Left lobe of liver (tissue), 2 donors: ENCODE data around the gene FRMD3. TPM values are rescaled to one million over a fixed set of nuclear protein-coding genes. Genes with fewer than 3 reads are reported as not detected.

ENCODE experiments used
- ATAC-seq: fragments of 200-7000 bp; cut with Tn5 transposase; one replicate; pipeline ENCODE4 v1.9.1; 2020; ENCODE audit warnings: mild to moderate bottlenecking, moderate library complexity
- DNase-seq: peaks from one replicate; pipeline ENCODE4 v3.0.0-alpha.2; 2020; ENCODE audit warnings: low spot score
- total RNA-seq: library from RNA; stranded (reverse); gene quantifications from one replicate; pipeline ENCODE4 v1.2.1, GENCODE V29; 2021
- donor health status: DM: no; HTN: no; CAD: no; lungs with moderate emphysema.
- donor health status: DM: no; HTN: yes; CAD: no.

The FRMD3 gene
- total RNA-seq, 1 donor from 2014 or later: 0.53 TPM

GRCh38 chr9:83294816-83295215 is 243.4 kb downstream of the FRMD3 start:
- no peak for DNase-seq
- ATAC-seq: no peak

DNA sequence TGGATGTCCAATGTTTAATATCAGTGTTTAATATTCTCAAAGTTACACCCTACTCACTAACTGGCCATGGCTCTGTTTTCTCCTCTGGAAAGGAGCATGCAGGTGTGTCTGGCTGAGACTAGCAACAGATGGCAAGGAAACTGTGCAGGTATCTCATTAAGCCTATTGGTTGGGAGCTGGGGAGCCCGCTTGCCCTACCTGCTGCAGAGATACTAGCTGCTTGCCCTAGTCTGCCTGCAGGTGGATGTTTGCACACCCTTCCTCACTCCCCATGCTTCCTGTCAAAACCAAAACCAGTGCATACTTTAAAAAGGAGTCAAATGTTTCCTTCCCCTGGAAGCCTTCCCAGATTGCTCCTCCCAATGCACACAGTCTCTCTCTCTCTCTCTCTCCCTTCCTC is 247.0 kb downstream of the FRMD3 start:
- DNase-seq: no peak
- ATAC-seq: no peak

- ATAC-seq (no peak), DNase-seq (no peak)
Observed at GRCh38 chr9:83290692-83291091, 247.5 kb downstream of the FRMD3 start.

- no peak for DNase-seq
- no peak for ATAC-seq
Observed at GRCh38 chr9:83287021-83287420, 251.2 kb downstream of the FRMD3 start.

DNA sequence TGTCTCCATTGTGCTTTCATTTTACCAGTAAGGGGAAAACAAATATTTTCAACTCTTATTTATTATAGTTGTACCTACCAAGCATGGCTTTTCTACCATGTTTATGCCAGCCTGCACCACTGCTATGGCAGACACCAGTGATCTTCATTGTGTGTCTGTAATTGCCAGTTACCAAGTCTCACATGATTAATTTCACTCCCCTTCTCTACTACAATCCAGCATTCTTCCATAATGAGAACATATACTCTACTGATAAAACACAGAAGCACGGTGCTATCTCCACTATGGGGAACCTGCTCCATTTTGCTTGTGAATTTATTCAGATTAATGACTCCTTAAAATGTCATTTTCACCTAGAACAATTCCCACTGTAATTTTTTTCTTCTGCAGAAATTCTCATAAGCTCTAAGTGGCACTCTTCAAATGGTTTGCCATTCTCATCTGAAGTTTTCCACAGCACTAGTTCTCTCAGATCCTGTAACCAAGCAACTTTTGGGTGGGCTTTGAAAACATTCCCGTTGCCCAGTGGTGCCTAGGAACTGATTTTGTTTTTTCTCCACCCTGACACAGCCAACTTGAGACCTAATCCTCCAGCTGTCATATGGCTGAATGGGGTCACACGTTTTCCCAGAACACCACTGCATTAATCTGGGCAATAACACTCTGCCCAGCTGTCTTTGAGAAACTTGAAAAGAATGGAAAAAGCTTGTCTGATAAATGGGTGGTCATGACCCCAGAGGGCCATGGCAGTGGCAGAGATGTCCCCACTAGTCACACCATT is 252.6 kb downstream of the FRMD3 start:
- ATAC-seq: no peak
- DNase-seq: no peak

DNA sequence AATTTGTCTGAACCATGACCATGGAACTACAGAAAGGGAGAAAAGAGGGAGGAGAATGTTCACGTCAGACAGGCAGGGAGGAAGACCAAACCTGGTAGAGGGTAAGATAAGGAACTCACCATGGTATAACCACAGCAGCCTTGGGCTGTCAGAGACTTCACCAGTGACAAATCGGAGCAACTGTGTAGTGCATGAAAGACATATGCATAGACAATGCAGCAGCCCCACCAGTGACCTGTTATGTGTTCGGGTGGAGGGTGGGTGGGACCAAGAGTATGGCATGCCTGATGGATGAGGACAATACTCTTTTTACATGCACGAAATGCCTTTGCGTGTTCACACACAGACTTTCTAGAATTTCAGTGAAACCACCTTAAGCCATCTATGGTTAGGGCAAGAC is 253.5 kb downstream of the FRMD3 start:
- no peak for DNase-seq
- no peak for ATAC-seq

DNA sequence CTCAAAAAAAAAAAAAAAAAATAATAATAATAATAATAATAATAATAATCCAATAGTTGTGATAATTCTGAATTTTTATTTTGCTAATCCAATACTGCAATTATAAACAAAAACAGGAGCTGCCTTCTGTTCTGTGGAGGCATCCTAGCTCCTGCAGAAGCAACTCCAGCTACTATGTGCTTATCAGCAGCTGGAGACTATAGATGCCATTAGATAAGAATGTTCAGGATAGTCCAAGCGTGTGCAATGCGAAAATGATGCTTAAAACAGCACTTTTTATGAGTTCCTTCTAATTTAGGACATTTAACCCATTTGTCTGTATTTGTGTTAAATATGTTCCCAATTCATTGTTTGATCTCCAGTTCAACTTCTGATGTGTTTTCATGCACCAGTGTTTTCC is 254.7 kb downstream of the FRMD3 start:
- DNase-seq (no peak), ATAC-seq (no peak)

DNA sequence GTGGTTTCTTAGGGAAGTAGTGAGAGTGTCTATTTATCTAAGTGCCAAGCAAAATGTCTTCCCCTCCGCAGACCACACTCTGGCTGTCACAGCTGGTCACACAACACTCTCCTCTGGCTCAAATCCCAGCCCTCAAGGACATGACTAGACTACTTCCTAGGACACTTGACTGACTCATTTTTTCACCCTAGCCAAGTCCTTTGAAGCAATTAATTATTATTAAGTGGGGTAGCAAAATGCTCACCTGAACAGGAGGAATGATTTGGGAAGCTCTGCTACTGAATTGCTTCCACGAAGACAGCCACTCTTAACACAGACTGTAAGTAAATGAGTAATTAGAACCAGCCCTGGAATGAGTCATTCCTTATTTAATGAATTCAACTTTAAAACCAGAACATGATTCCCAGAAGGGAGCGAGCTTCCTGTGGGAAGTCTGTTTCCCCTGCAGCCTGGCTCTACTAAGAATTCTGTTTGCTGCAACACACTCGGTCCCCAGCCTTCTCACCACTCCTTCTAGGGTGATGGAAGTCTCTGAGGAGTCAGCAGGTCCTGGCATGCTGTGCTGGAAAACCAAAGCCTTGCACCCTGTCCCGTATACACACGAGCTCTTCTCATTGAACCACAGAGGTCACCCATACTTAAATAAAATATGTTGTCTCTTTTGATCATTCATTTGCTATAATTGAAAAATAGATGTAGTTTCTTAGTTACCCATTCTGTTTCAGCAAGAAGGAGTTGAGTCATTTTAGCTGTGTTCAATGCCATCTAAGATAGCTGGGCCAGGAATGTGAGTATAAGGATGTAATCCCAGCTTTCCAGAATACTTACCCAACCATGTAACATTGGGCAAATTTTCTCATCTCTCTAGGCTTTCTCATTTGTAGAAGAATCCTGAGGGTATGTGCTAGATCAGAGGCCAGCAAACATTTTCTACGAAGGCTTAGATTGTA is 256.6 kb downstream of the FRMD3 start:
- ATAC-seq (no peak), DNase-seq (no peak)

GRCh38 chr9:83280790-83281189 is 257.4 kb downstream of the FRMD3 start:
- ATAC-seq: no peak
- DNase-seq: no peak

- no peak for DNase-seq
- no peak for ATAC-seq
Observed at GRCh38 chr9:83280268-83280667, 257.9 kb downstream of the FRMD3 start.

- ATAC-seq: no peak
- no peak for DNase-seq
Observed at GRCh38 chr9:83274787-83275186, 263.4 kb downstream of the FRMD3 start.

- DNase-seq (no peak), ATAC-seq (peak; percentile 39)
Observed at GRCh38 chr9:83271665-83272071, 266.5 kb downstream of the FRMD3 start.

GRCh38 chr9:83270116-83270515 is 268.1 kb downstream of the FRMD3 start:
- no peak for DNase-seq
- ATAC-seq: no peak

DNA sequence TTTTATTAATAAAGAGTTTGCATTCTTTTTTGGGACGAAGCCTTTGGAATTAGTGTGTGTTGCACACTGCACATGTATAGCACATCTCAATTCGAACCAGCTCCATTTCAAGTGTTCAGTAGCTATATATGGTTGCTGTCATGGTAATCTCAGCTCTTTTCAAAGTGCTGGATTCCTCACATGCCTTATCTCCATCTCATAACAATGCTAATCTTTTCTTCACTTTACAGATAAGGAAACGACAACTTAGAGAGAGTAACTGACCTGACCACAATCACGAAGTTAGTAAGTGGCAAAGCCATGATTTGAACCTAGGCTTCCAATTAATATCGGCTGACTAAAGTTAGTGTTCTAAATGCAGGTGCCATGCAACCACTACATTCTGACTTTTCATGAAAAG is 270.5 kb downstream of the FRMD3 start:
- DNase-seq (no peak), ATAC-seq (no peak)

DNA sequence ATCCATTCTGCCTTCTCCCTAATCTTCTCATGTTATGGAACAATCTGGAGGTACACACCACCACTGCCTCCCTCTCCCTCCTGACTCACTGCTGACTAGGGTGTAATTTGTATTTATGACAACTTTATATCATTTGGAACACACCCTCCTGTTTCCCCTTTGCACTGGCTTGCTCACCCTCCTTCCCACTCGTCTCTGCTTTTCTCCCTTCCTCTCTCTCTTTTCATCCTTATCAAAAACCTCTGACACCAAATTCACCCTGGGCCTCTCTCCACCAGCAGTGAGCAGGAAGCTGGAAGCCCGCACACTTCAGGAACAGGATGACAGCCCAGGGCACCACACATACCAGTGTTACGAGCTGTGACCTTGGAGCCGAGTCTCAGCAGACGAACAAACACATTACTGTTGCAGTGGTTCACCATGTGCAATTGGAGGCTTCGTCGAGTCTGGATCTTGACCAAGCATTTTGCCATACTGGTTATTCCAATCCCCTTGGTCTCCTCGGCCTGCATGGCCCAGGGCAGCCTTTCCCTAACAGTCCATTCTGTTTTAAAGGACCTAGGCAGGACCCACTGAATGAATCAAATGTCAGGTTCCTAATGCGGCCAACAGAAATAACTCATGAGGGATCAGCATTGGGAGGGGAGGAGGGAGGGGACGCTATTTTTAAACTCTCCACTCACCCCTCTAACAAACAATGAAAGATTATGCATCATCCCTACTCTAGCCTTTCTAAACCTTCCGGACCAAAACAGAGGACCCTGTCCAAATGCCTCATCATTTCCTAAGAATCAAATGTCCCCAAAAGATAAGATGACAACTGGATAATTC is 271.3 kb downstream of the FRMD3 start:
- DNase-seq (no peak), ATAC-seq (peak; percentile 44)

- ATAC-seq (no peak), DNase-seq (no peak)
Observed at GRCh38 chr9:83266331-83266665, 271.9 kb downstream of the FRMD3 start.

DNA sequence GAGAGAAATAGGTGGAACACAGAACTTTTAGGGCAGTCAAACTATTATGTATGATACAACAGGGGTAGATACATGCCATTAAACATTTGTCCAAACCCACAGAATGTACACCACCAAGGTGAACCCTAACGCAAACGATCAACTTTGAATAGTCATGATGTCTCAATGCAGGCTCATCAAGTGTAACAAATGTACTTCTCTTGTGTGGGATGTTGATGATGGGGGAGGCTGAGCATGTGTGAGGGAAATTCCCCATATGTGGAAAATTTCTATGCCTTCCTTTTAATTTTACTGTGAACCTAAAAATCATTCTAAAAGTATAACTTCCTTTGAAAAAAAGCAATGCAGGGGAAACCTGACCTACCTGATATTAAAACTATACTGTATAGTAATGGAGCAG is 273.9 kb downstream of the FRMD3 start:
- no peak for DNase-seq
- no peak for ATAC-seq

DNA sequence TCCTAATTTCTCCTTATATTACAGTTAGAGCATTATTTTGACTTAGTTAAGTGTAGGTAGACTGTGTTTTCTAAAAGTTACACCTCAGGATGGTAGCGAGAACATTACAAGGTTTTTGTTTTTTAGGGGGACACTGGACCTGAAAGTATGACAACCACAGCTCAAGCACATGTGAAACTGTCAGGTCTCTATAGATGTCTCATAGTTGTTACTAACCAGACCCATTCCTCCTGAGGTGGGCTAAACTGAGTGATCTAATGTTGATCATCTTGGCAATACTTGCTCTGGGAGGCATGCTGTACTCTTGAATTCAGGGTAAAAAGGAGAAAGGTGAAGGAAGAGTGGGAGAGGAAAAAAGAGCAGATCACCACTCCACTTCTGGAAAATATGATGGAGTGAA is 278.6 kb downstream of the FRMD3 start:
- DNase-seq: no peak
- no peak for ATAC-seq

DNA sequence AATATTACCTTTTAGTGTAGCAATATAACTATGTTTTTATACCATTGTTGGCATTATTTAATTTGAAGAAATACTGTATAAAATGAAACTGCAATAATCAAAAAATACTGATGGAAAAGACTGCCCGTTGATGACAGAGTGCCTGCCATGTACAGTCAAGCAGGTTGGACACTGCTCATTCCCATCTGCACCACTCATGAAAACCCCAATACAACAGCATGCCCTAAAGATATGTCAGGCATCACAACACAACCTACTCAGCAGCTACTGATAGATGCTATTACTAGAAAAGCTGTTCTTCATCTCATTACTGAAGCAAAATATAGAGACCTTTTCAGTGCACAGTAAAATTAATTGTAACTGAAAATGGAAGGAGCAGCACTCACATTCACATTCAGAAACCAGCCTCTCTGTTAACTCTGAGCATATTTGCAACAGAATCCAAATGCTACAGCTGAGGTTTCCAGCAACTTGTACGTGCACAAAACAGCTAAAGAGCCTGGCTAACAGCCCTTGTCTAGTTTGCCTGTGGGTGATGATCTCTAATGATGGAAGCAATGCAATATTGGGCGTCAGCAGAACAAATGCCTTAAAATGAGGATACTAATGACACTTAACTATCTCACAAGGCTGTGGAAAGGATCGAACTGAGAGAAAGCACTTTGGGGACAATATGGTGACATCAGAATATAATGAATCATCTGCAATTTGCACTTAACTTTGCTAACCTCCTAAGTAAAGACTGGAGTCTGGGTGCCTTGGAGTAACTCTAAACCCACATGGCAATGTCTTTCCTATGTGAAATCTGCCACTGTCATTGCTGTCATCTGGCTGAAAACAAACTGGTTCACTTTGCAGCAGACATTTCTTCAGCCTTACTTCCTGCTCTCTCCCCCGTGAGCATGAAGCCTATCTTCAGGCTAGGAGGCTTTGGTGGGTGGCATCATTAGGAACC is 280.0 kb downstream of the FRMD3 start:
- no peak for ATAC-seq
- no peak for DNase-seq

- DNase-seq (no peak), ATAC-seq (no peak)
Observed at GRCh38 chr9:83247732-83248131, 290.5 kb downstream of the FRMD3 start.
